GM18511 (cell line): ENCODE measurements around the gene PALB2.
A peak's percentile ranks its signal among the peaks of the same experiment; 100 is the strongest.
"Not testable (repeated sequence)": the region's sequence is repeated elsewhere in the genome, so short reads cannot be mapped to it uniquely, and the experiment has no call there.

Experiments
- ATAC-seq: cut with Tn5 transposase; IDR thresholded peaks from one replicate; pipeline ENCODE4 v1.9.1; 2021; ENCODE audit warnings: mild to moderate bottlenecking, moderate library complexity; ENCODE audit not compliant: unreplicated experiment

Gene PALB2

GRCh38 chr16:23584186-23585076 is 56.7 kb downstream of the PALB2 start:
- no peak for ATAC-seq

GRCh38 chr16:23583271-23583670 is 57.8 kb downstream of the PALB2 start:
- ATAC-seq: not testable (repeated sequence)

GRCh38 chr16:23581764-23582163 is 59.3 kb downstream of the PALB2 start:
- no peak for ATAC-seq

GRCh38 chr16:23580391-23580790 is 60.7 kb downstream of the PALB2 start:
- no peak for ATAC-seq

- ATAC-seq: no peak
Measured at GRCh38 chr16:23579371-23579770, 61.7 kb downstream of the PALB2 start.

GRCh38 chr16:23578101-23578830 is 62.8 kb downstream of the PALB2 start:
- no peak for ATAC-seq

- ATAC-seq: no peak
Measured at GRCh38 chr16:23577493-23577892, 63.6 kb downstream of the PALB2 start.

GRCh38 chr16:23575834-23576233 is 65.3 kb downstream of the PALB2 start:
- ATAC-seq: no peak

GRCh38 chr16:23573817-23574216 is 67.3 kb downstream of the PALB2 start:
- no peak for ATAC-seq

GRCh38 chr16:23572394-23572793 is 68.7 kb downstream of the PALB2 start:
- no peak for ATAC-seq

- no peak for ATAC-seq
Measured at GRCh38 chr16:23571895-23572294, 69.2 kb downstream of the PALB2 start.

- ATAC-seq: no peak
Measured at GRCh38 chr16:23570992-23571632, 70.0 kb downstream of the PALB2 start.

GRCh38 chr16:23567602-23568001 is 73.5 kb downstream of the PALB2 start:
- ATAC-seq: no peak

- ATAC-seq: no peak
Measured at GRCh38 chr16:23566724-23567123, 74.4 kb downstream of the PALB2 start.

- no peak for ATAC-seq
Measured at GRCh38 chr16:23564575-23565363, 76.3 kb downstream of the PALB2 start.

GRCh38 chr16:23563186-23563585 is 77.9 kb downstream of the PALB2 start:
- no peak for ATAC-seq

- ATAC-seq: no peak
Measured at GRCh38 chr16:23562505-23562904, 78.6 kb downstream of the PALB2 start.

- no peak for ATAC-seq
Measured at GRCh38 chr16:23561586-23561985, 79.5 kb downstream of the PALB2 start.

GRCh38 chr16:23557779-23558702 is 83.1 kb downstream of the PALB2 start:
- ATAC-seq: peak; percentile 15
